Measurements from ENCODE around the gene TRIL. TPM values are rescaled to one million over a fixed set of nuclear protein-coding genes. Genes with fewer than 3 reads are reported as not detected.

Gene TRIL
- total RNA-seq, 1 experiment from 2014 or later = 3.0 TPM

GRCh38 chr7:28937619-28938018, 20.5 kb downstream of the TRIL start (continued):
- TF ChIP-seq ARID4B (CRISPR knock-in tag; IDR thresholded peaks at IDR 0.05; ENCODE audit: borderline replicate concordance) = no peak
- no peak for TF ChIP-seq ZNF138 (CRISPR knock-in tag; conservative IDR thresholded peaks at IDR 0.05)
- no peak for TF ChIP-seq ZSCAN18 (CRISPR knock-in tag; IDR thresholded peaks at IDR 0.05)
- no peak for TF ChIP-seq ATF2 (CRISPR knock-in tag; IDR thresholded peaks at IDR 0.05; ENCODE audit: borderline replicate concordance, low read depth)

- peaks cover 6% of the 10 kb centered on the region for H3K36me3 Mint-ChIP-seq
- peaks cover 7% of the 10 kb centered on the region for H3K9me3 Mint-ChIP-seq
- ChIA-PET POLR2A (no interaction called here), CTCF (interaction anchor here (1.2 to 9.5 kb wide), 4 partner anchors 10 to 169 kb away, joined by 5 to 67 read pairs (median 13); no protein-coding TSS in a partner anchor)
- no peaks in the 10 kb centered on the region; the same call in 1 of the 2 replicates for H3K27me3 Mint-ChIP-seq (ENCODE audit: low read depth)
- H3K4me1 Mint-ChIP-seq = peaks cover 39% of the 10 kb centered on the region
- no peak for TF ChIP-seq ZBTB43 (CRISPR knock-in tag; IDR thresholded peaks at IDR 0.05)
- no peak for ATAC-seq
- H3K27ac Mint-ChIP-seq = no peak overlapping the region
- no peak for DNase-seq (ENCODE audit: low spot score)
- no peak overlapping the region for H3K4me3 Mint-ChIP-seq
Measured at GRCh38 chr7:28937103-28937502, 21.0 kb downstream of the TRIL start.

- CTCF ChIA-PET = interaction anchor here (1.4 to 2.3 kb wide), 3 partner anchors 11 to 23 kb away, joined by 3 to 24 read pairs (median 15); partner anchors contain the start of gene TRIL
- Mint-ChIP-seq H3K27ac (peak overlapping the region; percentile 45; the same call in 1 of the 2 replicates), H3K4me1 (peaks cover 21% of the 10 kb centered on the region), H3K36me3 (peaks cover 6% of the 10 kb centered on the region), H3K9me3 (peaks cover 14% of the 10 kb centered on the region), H3K4me3 (no peak overlapping the region), H3K27me3 (ENCODE audit: low read depth) (no peaks in the 10 kb centered on the region; the same call in 1 of the 2 replicates)
- no peak for TF ChIP-seq OVOL2 (CRISPR knock-in tag; IDR thresholded peaks at IDR 0.05; ENCODE audit: borderline replicate concordance)
- no peak for TF ChIP-seq ZSCAN18 (CRISPR knock-in tag; IDR thresholded peaks at IDR 0.05)
- TF ChIP-seq CTCF (IDR thresholded peaks at IDR 0.05) = no peak
- POLR2A ChIA-PET = interaction anchor here (0.6 kb wide), 1 partner anchor 28 kb away, joined by 3 read pairs; no protein-coding TSS in a partner anchor
- ATAC-seq (no peak; the same call in 1 of the 2 replicates), DNase-seq (ENCODE audit: low spot score) (no peak)
Measured at GRCh38 chr7:28933846-28934320, 24.2 kb downstream of the TRIL start.
